H1 (cell line): ENCODE results near the gene SCARB1. TPM values are rescaled to one million over a fixed set of nuclear protein-coding genes. Genes with fewer than 3 reads are reported as not detected.

Source experiments
- CTCF ChIA-PET: fragments of 300-600 bp; sonication (Branson Sonifier 250); formaldehyde crosslinking; loops from one replicate; lab custom pipeline; 2021; ENCODE audit not compliant: partially characterized antibody; lab: Charles Lee
- POLR2A ChIA-PET: fragments of 300-600 bp; sonication (Branson Sonifier 250); formaldehyde crosslinking; loops from one replicate; lab custom pipeline; 2021; ENCODE audit warnings: inconsistent platforms; ENCODE audit not compliant: partially characterized antibody; lab: Charles Lee
- DNase-seq, 2 experiments: peaks; one replicate each; pipeline versions ENCODE4 v3.0.0 to v3.0.0-alpha.2; 2010 to 2022; ENCODE audit warnings: low spot score in 2 of 2, low read depth in 1 of 2, mixed read lengths in 1 of 2
- FAIRE-seq: peaks from 2 replicates; lab custom pipeline; 2011; peaks lifted over from hg19 to GRCh38; lab: Jason Lieb, UNC
- H2AFZ ChIP-seq: 2 replicates; pipeline ENCODE4 v1.8.1; 2012; ENCODE audit warnings: low read length, inconsistent platforms
- H2AK5ac ChIP-seq: 2 replicates; pipeline ENCODE4 v1.6.1; 2013; ENCODE audit warnings: low read depth, low read length
- H2BK120ac ChIP-seq: replicated peaks from 2 replicates; pipeline ENCODE3; 2013; ENCODE audit warnings: low read depth, low read length, inconsistent platforms
- H2BK12ac ChIP-seq: 2 replicates; pipeline ENCODE4 v1.6.1; 2013; ENCODE audit warnings: low read depth, low read length
- H2BK15ac ChIP-seq: 2 replicates; pipeline ENCODE4 v1.6.1; 2013; ENCODE audit warnings: low read length
- H2BK20ac ChIP-seq: 2 replicates; pipeline ENCODE4 v1.6.1; 2013; ENCODE audit warnings: low read length
- H2BK5ac ChIP-seq: 2 replicates; pipeline ENCODE4 v1.6.1; 2013; ENCODE audit warnings: low read depth, low read length
- H3K14ac ChIP-seq: 2 replicates; pipeline ENCODE4 v1.6.1; 2013; ENCODE audit warnings: inconsistent platforms; ENCODE audit not compliant: insufficient read length
- H3K18ac ChIP-seq: 2 replicates; pipeline ENCODE4 v1.6.1; 2013; ENCODE audit warnings: low read length; ENCODE audit errors: extremely low read depth
- H3K23ac ChIP-seq: 2 replicates; pipeline ENCODE4 v1.6.1; 2013; ENCODE audit warnings: inconsistent platforms; ENCODE audit not compliant: insufficient read length
- H3K23me2 ChIP-seq: 2 replicates; pipeline ENCODE4 v1.6.1; 2013; ENCODE audit warnings: low read depth, low read length
- H3K27ac ChIP-seq: 2 replicates; pipeline ENCODE4 v1.6.1; 2011; ENCODE audit warnings: low read depth, low read length, inconsistent platforms
- H3K27me3 ChIP-seq, 4 experiments: replicated peaks in 1 of 4; 1 replicate in 1 of 4; 2 replicates in 3 of 4; pipeline versions ENCODE4 v1.6.1 to v1.8.1; 2011 to 2013; ENCODE audit warnings: low read length in 3 of 4, mild to moderate bottlenecking in 3 of 4, inconsistent platforms in 2 of 4, mixed read lengths in 2 of 4, moderate library complexity in 1 of 4; ENCODE audit not compliant: control insufficient read depth in 3 of 4, insufficient read depth in 3 of 4; ENCODE audit errors: extremely low read depth in 1 of 4
- H3K36me3 ChIP-seq, 4 experiments: 2 replicates each; pipeline versions ENCODE4 v1.6.1 to v1.8.1; 2011 to 2013; ENCODE audit warnings: mild to moderate bottlenecking in 4 of 4, low read length in 3 of 4, moderate library complexity in 2 of 4, control low read depth in 1 of 4, inconsistent platforms in 1 of 4; ENCODE audit not compliant: insufficient read depth in 4 of 4, control insufficient read depth in 2 of 4
- H3K4ac ChIP-seq: replicated peaks from 2 replicates; pipeline ENCODE3; 2013; ENCODE audit warnings: low read length, low read depth, mixed read lengths, inconsistent platforms; ENCODE audit not compliant: insufficient read length
- H3K4me1 ChIP-seq, 4 experiments: replicated peaks in 1 of 4; 1 replicate in 1 of 4; 2 replicates in 3 of 4; pipeline versions ENCODE4 v1.6.1 to v1.8.1; 2011 to 2013; ENCODE audit warnings: low read length in 3 of 4, inconsistent platforms in 2 of 4, mixed read lengths in 1 of 4; ENCODE audit not compliant: insufficient read depth in 4 of 4, control insufficient read depth in 3 of 4
- H3K4me2 ChIP-seq, 2 experiments: 2 replicates each; pipeline versions ENCODE4 v1.6.1 to v1.8.1; 2011 to 2013; ENCODE audit warnings: low read depth in 2 of 2, low read length in 2 of 2, control low read depth in 1 of 2, inconsistent platforms in 1 of 2, mild to moderate bottlenecking in 1 of 2; ENCODE audit not compliant: insufficient read depth in 1 of 2
- H3K4me3 ChIP-seq, 4 experiments: fragments of 200-600, 300-600 bp in 1 of 4; sonication (generic), shearing (Covaris generic), sonication (Bioruptor Twin) in 1 of 4; 2 replicates each; pipeline versions ENCODE4 v1.5.1 to v1.8.1; 2011 to 2016; ENCODE audit warnings: low read length in 4 of 4, low read depth in 3 of 4, control low read depth in 2 of 4, inconsistent platforms in 2 of 4, mild to moderate bottlenecking in 2 of 4, mixed read lengths in 1 of 4, moderate library complexity in 1 of 4; ENCODE audit not compliant: insufficient read depth in 2 of 4; ENCODE audit errors: extremely low read depth in 1 of 4
- H3K56ac ChIP-seq: replicated peaks from 2 replicates; pipeline ENCODE3; 2013; ENCODE audit warnings: low read depth, mild to moderate bottlenecking, mixed read lengths, low read length, inconsistent platforms; ENCODE audit not compliant: insufficient read length
- H3K79me1 ChIP-seq: 2 replicates; pipeline ENCODE4 v1.6.1; 2013; ENCODE audit warnings: low read depth, low read length, control low read depth
- H3K79me2 ChIP-seq, 2 experiments: 2 replicates each; pipeline versions ENCODE4 v1.6.1 to v1.8.1; 2012 to 2013; ENCODE audit warnings: low read length in 2 of 2, mild to moderate bottlenecking in 2 of 2, inconsistent platforms in 1 of 2; ENCODE audit not compliant: insufficient read depth in 2 of 2, control insufficient read depth in 1 of 2
- H3K9ac ChIP-seq, 4 experiments: replicated peaks in 1 of 4; 1 replicate in 1 of 4; 2 replicates in 3 of 4; pipeline versions ENCODE4 v1.6.1 to v1.8.1; 2011 to 2013; ENCODE audit warnings: low read depth in 3 of 4, low read length in 3 of 4, control low read depth in 2 of 4, mild to moderate bottlenecking in 2 of 4, moderate library complexity in 2 of 4, inconsistent platforms in 1 of 4; ENCODE audit errors: extremely low read depth in 1 of 4
- H3K9me3 ChIP-seq, 2 experiments: 2 replicates each; pipeline versions ENCODE4 v1.6.1 to v1.8.1; 2012 to 2013; ENCODE audit warnings: mild to moderate bottlenecking in 2 of 2, moderate library complexity in 2 of 2, control low read depth in 1 of 2, inconsistent platforms in 1 of 2, low read depth in 1 of 2, low read length in 1 of 2, mixed read lengths in 1 of 2; ENCODE audit not compliant: insufficient read depth in 2 of 2
- H4K20me1 ChIP-seq, 2 experiments: replicated peaks in 1 of 2; 2 replicates each; pipeline versions ENCODE3 to v1.8.1; 2011 to 2013; ENCODE audit warnings: inconsistent platforms in 2 of 2, low read length in 2 of 2, mild to moderate bottlenecking in 1 of 2; ENCODE audit not compliant: insufficient read depth in 2 of 2, control insufficient read depth in 1 of 2
- H4K5ac ChIP-seq: 2 replicates; pipeline ENCODE4 v1.6.1; 2013; ENCODE audit warnings: low read length, low read depth, mixed read lengths, inconsistent platforms; ENCODE audit not compliant: insufficient read length
- H4K8ac ChIP-seq: 2 replicates; pipeline ENCODE4 v1.8.0; 2013; ENCODE audit warnings: mild to moderate bottlenecking, moderate library complexity, low read length, inconsistent platforms; ENCODE audit not compliant: insufficient read depth; ENCODE audit errors: extremely low read depth
- H4K91ac ChIP-seq: replicated peaks from 2 replicates; pipeline ENCODE3; 2013; ENCODE audit warnings: low read length, mixed read lengths, inconsistent platforms; ENCODE audit not compliant: insufficient read length
- CTCF ChIP-seq, 3 experiments: IDR thresholded peaks; 1 replicate in 2 of 3; 2 replicates in 1 of 3; pipeline versions ENCODE4 v1.5.1 to v1.6.1; 2011; ENCODE audit warnings: low read length in 3 of 3, mild to moderate bottlenecking in 3 of 3, inconsistent platforms in 2 of 3, low read depth in 1 of 3, moderate library complexity in 1 of 3; ENCODE audit not compliant: insufficient read depth in 1 of 3; ENCODE audit errors: control extremely low read depth in 1 of 3
- EZH2 ChIP-seq: fragments of 200-600 bp; sonication (generic); IDR thresholded peaks from 2 replicates; pipeline ENCODE4 v1.7.1; 2012; ENCODE audit warnings: low read depth, mild to moderate bottlenecking, moderate library complexity, low read length, inconsistent platforms; ENCODE audit not compliant: severe bottlenecking
- MAX ChIP-seq: IDR thresholded peaks from 2 replicates; pipeline ENCODE4 v1.6.1; 2012; ENCODE audit warnings: inconsistent platforms
- SIN3A ChIP-seq, 2 experiments: IDR thresholded peaks in 1 of 2; conservative IDR thresholded peaks in 1 of 2; 2 replicates each; pipeline ENCODE4 v1.6.1; 2011 to 2012; ENCODE audit warnings: low read length in 2 of 2, improper control_type of control experiment in 1 of 2, low read depth in 1 of 2, mild to moderate bottlenecking in 1 of 2
- WGBS, 2 experiments: shearing (Covaris generic) in 1 of 2; methylation state at CpG; one replicate each; pipeline versions ENCODE4 v1.1.6 to v1.1.7; 2013 to 2015; ENCODE audit warnings: low lambda C conversion rate in 2 of 2, mixed read lengths in 2 of 2, inconsistent platforms in 1 of 2, low coverage in 1 of 2, missing lambda C conversion rate in 1 of 2; ENCODE audit not compliant: insufficient replicate concordance in 2 of 2, insufficient coverage in 1 of 2, insufficient read length in 1 of 2; ENCODE audit errors: extremely low coverage in 1 of 2, missing lambda C conversion rate in 1 of 2; 5-methylcytosine and 5-hydroxymethylcytosine counted together
- polyA plus RNA-seq, 7 experiments: library from polyadenylated mRNA; depleted of rRNA in 3 of 7; stranded (reverse) in 5 of 7; unstranded in 2 of 7; fragments of >200 nt in 5 of 7; fragments of 200-250 nt in 2 of 7; gene quantifications; 1 replicate in 5 of 7; 2 replicates in 1 of 7; 4 replicates in 1 of 7; pipeline versions ENCODE4 v1.2.1 to v1.2.3, GENCODE V29; 2011 to 2013; ENCODE audit warnings: missing spikeins in 2 of 7, mixed read lengths in 2 of 7
- total RNA-seq: library from RNA; stranded (reverse); fragmentation: NEBNext Ultra II Directional; extraction: Animal tissue kit (Norgen Biotek cat#: 25700); gene quantifications from 2 replicates; pipeline ENCODE4 v1.2.1, GENCODE V29; 2021

The SCARB1 gene
- total and polyA plus RNA-seq, 2 of the 8 experiments (the other 6 are each of a cell fraction or from before 2014, with no cell fraction given): 45.3 to 57.1 TPM

GRCh38 chr12:124757329-124757728 is 106.3 kb downstream of the SCARB1 start:
- no peak overlapping the region for H3K4me2 ChIP-seq
- no peak overlapping the region for H3K4me3 ChIP-seq
- ChIA-PET POLR2A (no interaction called here), CTCF (interaction anchor here (0.7 to 10.9 kb wide), 5 partner anchors 7 to 179 kb away, joined by 3 to 146 read pairs (median 3); no protein-coding TSS in a partner anchor)
- no peak overlapping the region for H3K56ac ChIP-seq
- no peaks in the 10 kb centered on the region for H3K79me2 ChIP-seq
- H2AFZ ChIP-seq: no peak overlapping the region
- H3K4ac ChIP-seq: no peak overlapping the region
- no peak overlapping the region for H2BK12ac ChIP-seq
- no peak overlapping the region for H2BK15ac ChIP-seq
- no peak overlapping the region for H2BK5ac ChIP-seq
- H3K4me1 ChIP-seq: peaks cover 0 to 16% (median 7%) of the 10 kb centered on the region in 4 experiments; a peak in 6 of 7 replicates
- no peak overlapping the region for H3K23ac ChIP-seq
- no peak overlapping the region for H4K91ac ChIP-seq
- no peak overlapping the region for H3K9ac ChIP-seq
- 91% methylated on average over 4 of the region's 4 CpGs; no CpG with 5 or more reads in 1 of the 2 experiments for WGBS, 2 experiments
- no peak overlapping the region for H4K8ac ChIP-seq
- H3K9me3 ChIP-seq: peaks cover 2 to 5% of the 10 kb centered on the region in 2 experiments; a peak in 2 of 4 replicates
- H3K36me3 ChIP-seq: no peaks in the 10 kb centered on the region
- no peaks in the 10 kb centered on the region; a peak in 1 of 7 replicates for H3K27me3 ChIP-seq
- H4K20me1 ChIP-seq: no peaks in the 10 kb centered on the region
- H2AK5ac ChIP-seq: no peak overlapping the region
- no peaks in the 10 kb centered on the region for H3K23me2 ChIP-seq
- no peaks in the 10 kb centered on the region for H3K79me1 ChIP-seq
- H3K27ac ChIP-seq: no peak overlapping the region
- FAIRE-seq (no peak), DNase-seq (no peak)
- H4K5ac ChIP-seq: no peak overlapping the region
- no peak overlapping the region for H3K18ac ChIP-seq
- H2BK120ac ChIP-seq: no peak overlapping the region
- no peak overlapping the region for H2BK20ac ChIP-seq
- no peak overlapping the region for H3K14ac ChIP-seq
- TF ChIP-seq SIN3A (conservative IDR thresholded peaks at IDR 0.05 in 1 of 2, IDR thresholded peaks at IDR 0.05 in 1 of 2; ENCODE audit: low read depth in 1 of 2, low read length in 2 of 2) (no peak), EZH2 (no peak), CTCF (IDR thresholded peaks at IDR 0.05; ENCODE audit: control extremely low read depth in 1 of 3, insufficient read depth in 1 of 3, low read depth in 1 of 3, low read length in 3 of 3) (no peak), MAX (no peak)
